ENCODE data around the gene TRIM52.

DNA sequence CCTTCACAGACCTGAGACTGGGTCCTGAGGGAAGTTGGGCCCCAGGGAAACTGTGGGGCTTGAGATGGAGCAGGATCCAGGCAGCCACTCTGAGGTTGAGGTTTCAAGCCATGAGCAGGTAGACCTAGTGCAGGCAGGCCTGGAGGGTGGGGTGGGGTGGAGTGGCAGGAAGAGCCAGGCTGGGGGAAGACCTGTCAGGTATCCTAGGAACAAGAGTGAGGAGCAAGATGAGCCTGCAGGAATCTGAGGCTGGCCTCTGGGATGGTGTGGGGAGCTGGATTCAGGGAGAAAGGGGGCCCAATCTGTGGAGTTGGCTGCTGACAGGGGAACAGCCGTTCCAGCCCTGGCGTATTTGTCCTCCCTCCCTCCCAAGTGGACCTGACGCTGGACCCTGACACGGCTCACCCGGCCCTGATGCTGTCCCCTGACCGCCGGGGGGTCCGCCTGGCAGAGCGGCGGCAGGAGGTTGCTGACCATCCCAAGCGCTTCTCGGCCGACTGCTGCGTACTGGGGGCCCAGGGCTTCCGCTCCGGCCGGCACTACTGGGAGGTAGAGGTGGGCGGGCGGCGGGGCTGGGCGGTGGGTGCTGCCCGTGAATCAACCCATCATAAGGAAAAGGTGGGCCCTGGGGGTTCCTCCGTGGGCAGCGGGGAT, 27.0 kb downstream of the TRIM52 start:
- no peak for TF ChIP-seq POLR2A (IDR thresholded peaks at IDR 0.05; ENCODE audit: extremely low read depth, insufficient read length)
- TF ChIP-seq, protein P1, sequence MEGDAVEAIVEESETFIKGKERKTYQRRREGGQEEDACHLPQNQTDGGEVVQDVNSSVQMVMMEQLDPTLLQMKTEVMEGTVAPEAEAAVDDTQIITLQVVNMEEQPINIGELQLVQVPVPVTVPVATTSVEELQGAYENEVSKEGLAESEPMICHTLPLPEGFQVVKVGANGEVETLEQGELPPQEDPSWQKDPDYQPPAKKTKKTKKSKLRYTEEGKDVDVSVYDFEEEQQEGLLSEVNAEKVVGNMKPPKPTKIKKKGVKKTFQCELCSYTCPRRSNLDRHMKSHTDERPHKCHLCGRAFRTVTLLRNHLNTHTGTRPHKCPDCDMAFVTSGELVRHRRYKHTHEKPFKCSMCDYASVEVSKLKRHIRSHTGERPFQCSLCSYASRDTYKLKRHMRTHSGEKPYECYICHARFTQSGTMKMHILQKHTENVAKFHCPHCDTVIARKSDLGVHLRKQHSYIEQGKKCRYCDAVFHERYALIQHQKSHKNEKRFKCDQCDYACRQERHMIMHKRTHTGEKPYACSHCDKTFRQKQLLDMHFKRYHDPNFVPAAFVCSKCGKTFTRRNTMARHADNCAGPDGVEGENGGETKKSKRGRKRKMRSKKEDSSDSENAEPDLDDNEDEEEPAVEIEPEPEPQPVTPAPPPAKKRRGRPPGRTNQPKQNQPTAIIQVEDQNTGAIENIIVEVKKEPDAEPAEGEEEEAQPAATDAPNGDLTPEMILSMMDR (IDR thresholded peaks at IDR 0.05; ENCODE audit: low read depth, low read length), result no peak
- TF ChIP-seq, protein P2, sequence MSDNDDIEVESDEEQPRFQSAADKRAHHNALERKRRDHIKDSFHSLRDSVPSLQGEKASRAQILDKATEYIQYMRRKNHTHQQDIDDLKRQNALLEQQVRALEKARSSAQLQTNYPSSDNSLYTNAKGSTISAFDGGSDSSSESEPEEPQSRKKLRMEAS (IDR thresholded peaks at IDR 0.05; ENCODE audit: low read depth, low read length), result no peak
- TF ChIP-seq MYC (IDR thresholded peaks at IDR 0.05; ENCODE audit: low read depth, low read length), result no peak
